MCF 10A (cell line): ENCODE data around the gene SAMD11. TPM values are rescaled to one million over a fixed set of nuclear protein-coding genes. Genes with fewer than 3 reads are reported as not detected.

Source experiments
- BruUV-seq: library from RNA; stranded (reverse); fragments of 400-500 nt; replicated peaks from 2 replicates; lab custom pipeline; 2021; lab: Mats Ljungman, UMichigan
- CTCF ChIA-PET: fragments of 300-600 bp; sonication (Branson Sonifier 250); formaldehyde crosslinking; extraction: SDS; loops from one replicate; lab custom pipeline; 2021; ENCODE audit warnings: antibody characterized with exemption, inconsistent platforms; lab: Yijun Ruan, JAX
- POLR2A ChIA-PET: fragments of 300-600, 350-650 bp; sonication (Branson Sonifier 250); formaldehyde crosslinking; extraction: SDS; loops from one replicate; lab custom pipeline; 2020; ENCODE audit warnings: antibody characterized with exemption, inconsistent platforms; lab: Yijun Ruan, JAX
- DNase-seq: peaks from one replicate; pipeline ENCODE4 v3.0.0-alpha.2; 2018; ENCODE audit not compliant: unreplicated experiment
- H3K27ac Mint-ChIP-seq: one replicate; pipeline ENCODE4 v1.8.0; 2022; ENCODE audit warnings: mild to moderate bottlenecking, low read depth, mixed read lengths; ENCODE audit not compliant: unreplicated experiment
- H3K27me3 Mint-ChIP-seq: one replicate; pipeline ENCODE4 v1.8.0; 2022; ENCODE audit warnings: mixed read lengths; ENCODE audit not compliant: insufficient read depth, unreplicated experiment
- H3K36me3 Mint-ChIP-seq: one replicate; pipeline ENCODE4 v1.8.0; 2022; ENCODE audit warnings: mild to moderate bottlenecking, moderate library complexity, mixed read lengths; ENCODE audit not compliant: insufficient read depth, unreplicated experiment
- H3K4me1 Mint-ChIP-seq: one replicate; pipeline ENCODE4 v1.8.0; 2022; ENCODE audit warnings: mixed read lengths; ENCODE audit not compliant: insufficient read depth, unreplicated experiment
- H3K4me3 Mint-ChIP-seq: one replicate; pipeline ENCODE4 v1.8.0; 2022; ENCODE audit warnings: mild to moderate bottlenecking, moderate library complexity, mixed read lengths; ENCODE audit not compliant: unreplicated experiment
- H3K9me3 Mint-ChIP-seq: one replicate; pipeline ENCODE4 v1.8.0; 2022; ENCODE audit warnings: mixed read lengths; ENCODE audit not compliant: unreplicated experiment
- CTCF ChIP-seq: fragments of 200-600 bp; IDR thresholded peaks from one replicate; pipeline ENCODE4 v1.8.0; 2022; ENCODE audit warnings: antibody characterized with exemption, mild to moderate bottlenecking; ENCODE audit not compliant: unreplicated experiment
- intact Hi-C: fragments of 100-400 bp; cut with micrococcal nuclease; formaldehyde crosslinking; loops from 2 replicates; pipeline ENCODE4 v1.14.1; 2022
- total RNA-seq: library from RNA; stranded (reverse); gene quantifications from 2 replicates; pipeline ENCODE4 v1.2.3, GENCODE V29; 2022

SAMD11 gene
- total RNA-seq, 1 experiment from 2014 or later = not detected

GRCh38 chr1:917466-918091, 6.1 kb upstream of the SAMD11 start:
- BruUV-seq = no TSS peak
- Mint-ChIP-seq H3K27me3 (peaks cover 74% of the 10 kb centered on the region), H3K9me3 (no peaks in the 10 kb centered on the region), H3K4me3 (no peak overlapping the region), H3K36me3 (peaks cover 9% of the 10 kb centered on the region), H3K4me1 (peaks cover 13% of the 10 kb centered on the region), H3K27ac (no peak overlapping the region)
- no peak for TF ChIP-seq CTCF
- no peak for DNase-seq
- ChIA-PET POLR2A (no interaction called here), CTCF (no interaction called here)
- intact Hi-C loops = no loop called here

DNA sequence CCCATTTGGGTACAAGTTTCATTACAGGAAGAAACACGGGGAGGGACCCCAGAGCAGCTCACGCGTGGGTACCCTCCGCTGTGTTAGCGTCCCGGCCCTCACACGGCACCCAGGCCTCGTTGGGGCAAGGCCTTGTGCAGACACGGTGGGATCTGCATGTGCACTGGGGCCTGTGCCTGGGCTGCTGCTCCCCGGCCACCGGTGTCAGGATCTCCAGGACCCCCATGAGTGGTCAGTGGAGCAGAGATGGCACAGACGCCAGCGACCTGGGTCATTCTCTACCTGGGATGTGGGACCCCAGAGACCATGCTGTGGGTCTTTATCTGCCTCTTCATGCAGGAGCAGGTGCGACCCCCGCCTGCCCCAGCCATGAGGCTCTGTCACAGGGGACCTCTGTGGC, 5.4 kb upstream of the SAMD11 start:
- no peak for TF ChIP-seq CTCF
- no peak for DNase-seq
- Mint-ChIP-seq H3K27ac (no peak overlapping the region), H3K36me3 (peaks cover 5% of the 10 kb centered on the region), H3K9me3 (no peaks in the 10 kb centered on the region), H3K4me1 (peaks cover 13% of the 10 kb centered on the region), H3K27me3 (peaks cover 71% of the 10 kb centered on the region), H3K4me3 (no peak overlapping the region)
- CTCF ChIA-PET = no interaction called here
- POLR2A ChIA-PET = no interaction called here
- no TSS peak for BruUV-seq
- intact Hi-C loops = no loop called here

- H3K4me1 Mint-ChIP-seq = peaks cover 13% of the 10 kb centered on the region
- H3K27me3 Mint-ChIP-seq = peaks cover 68% of the 10 kb centered on the region
- POLR2A ChIA-PET = no interaction called here
- intact Hi-C loops = no loop called here
- H3K36me3 Mint-ChIP-seq = peaks cover 5% of the 10 kb centered on the region
- no TSS peak for BruUV-seq
- CTCF ChIA-PET = interaction anchor here (0.6 kb wide), 1 partner anchor 49 kb away, joined by 5 read pairs; no protein-coding TSS in a partner anchor
- H3K9me3 Mint-ChIP-seq = no peaks in the 10 kb centered on the region
- H3K4me3 Mint-ChIP-seq = no peak overlapping the region
- no peak for TF ChIP-seq CTCF
- no peak for DNase-seq
- no peak overlapping the region for H3K27ac Mint-ChIP-seq
Observed at GRCh38 chr1:918843-919242, 4.9 kb upstream of the SAMD11 start.

DNA sequence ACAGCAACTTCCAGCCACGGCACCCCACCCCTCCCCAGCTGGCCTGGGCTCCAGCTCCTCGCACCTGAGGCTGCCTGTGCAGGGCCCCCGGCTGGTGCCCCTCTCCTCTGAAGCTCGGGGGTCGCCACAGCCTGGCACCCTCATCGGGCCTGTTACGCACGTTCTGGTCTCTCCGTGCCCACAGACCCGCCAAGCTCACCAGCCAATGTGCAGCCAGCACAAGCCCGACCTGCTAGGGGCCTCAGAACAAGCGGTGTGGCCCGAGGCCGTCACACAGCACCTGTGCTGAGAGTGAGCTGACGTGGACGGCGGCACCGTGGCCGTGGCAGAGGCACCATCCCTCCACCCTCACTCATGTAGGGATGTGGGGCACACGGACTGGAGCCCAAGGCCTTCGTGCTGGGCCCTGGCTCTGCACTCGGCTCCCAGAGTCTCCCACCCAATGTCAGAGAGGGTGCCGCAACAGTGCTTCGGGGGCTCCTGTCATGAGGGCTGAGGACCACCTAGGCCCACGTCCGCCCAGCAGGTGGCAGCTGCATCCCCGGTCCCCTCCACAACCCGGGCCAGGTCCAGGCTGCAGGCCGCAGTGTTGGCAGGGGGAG, 4.4 kb upstream of the SAMD11 start:
- H3K4me1 Mint-ChIP-seq = peaks cover 13% of the 10 kb centered on the region
- no peak overlapping the region for H3K27ac Mint-ChIP-seq
- POLR2A ChIA-PET = no interaction called here
- CTCF ChIA-PET = interaction anchor here (0.6 to 1.6 kb wide), 3 partner anchors 14 to 50 kb away, joined by 5 to 8 read pairs (median 6); no protein-coding TSS in a partner anchor
- no TSS peak for BruUV-seq
- no peaks in the 10 kb centered on the region for H3K9me3 Mint-ChIP-seq
- intact Hi-C loops = no loop called here
- no peak overlapping the region for H3K4me3 Mint-ChIP-seq
- no peak for TF ChIP-seq CTCF
- DNase-seq = no peak
- peaks cover 5% of the 10 kb centered on the region for H3K36me3 Mint-ChIP-seq
- H3K27me3 Mint-ChIP-seq = peaks cover 66% of the 10 kb centered on the region
